Measurements from ENCODE around the gene WDR36. TPM values are rescaled to one million over a fixed set of nuclear protein-coding genes. Genes with fewer than 3 reads are reported as not detected.

WDR36 gene
- total RNA-seq, 1 experiment from 2014 or later, result 52.3 TPM

GRCh38 chr5:111119221-111119620 is 27.1 kb downstream of the WDR36 start:
- ChIA-PET CTCF (interaction anchor here (1.2 kb wide), 1 partner anchor 116 kb away, joined by 4 read pairs; no protein-coding TSS in a partner anchor), POLR2A (no interaction called here)
- Mint-ChIP-seq H3K27ac (ENCODE audit: low read depth, unreplicated experiment) (no peak overlapping the region), H3K36me3 (ENCODE audit: insufficient read depth, unreplicated experiment) (peaks cover 80% of the 10 kb centered on the region), H3K4me1 (ENCODE audit: insufficient read depth, unreplicated experiment) (no peaks in the 10 kb centered on the region), H3K9me3 (ENCODE audit: unreplicated experiment) (no peaks in the 10 kb centered on the region), H3K4me3 (ENCODE audit: unreplicated experiment) (no peak overlapping the region), H3K27me3 (ENCODE audit: insufficient read depth, unreplicated experiment) (no peaks in the 10 kb centered on the region)
- intact Hi-C loops (cut with micrococcal nuclease), result no loop called here
- DNase-seq (ENCODE audit: unreplicated experiment), result no peak
- TF ChIP-seq, protein P1, sequence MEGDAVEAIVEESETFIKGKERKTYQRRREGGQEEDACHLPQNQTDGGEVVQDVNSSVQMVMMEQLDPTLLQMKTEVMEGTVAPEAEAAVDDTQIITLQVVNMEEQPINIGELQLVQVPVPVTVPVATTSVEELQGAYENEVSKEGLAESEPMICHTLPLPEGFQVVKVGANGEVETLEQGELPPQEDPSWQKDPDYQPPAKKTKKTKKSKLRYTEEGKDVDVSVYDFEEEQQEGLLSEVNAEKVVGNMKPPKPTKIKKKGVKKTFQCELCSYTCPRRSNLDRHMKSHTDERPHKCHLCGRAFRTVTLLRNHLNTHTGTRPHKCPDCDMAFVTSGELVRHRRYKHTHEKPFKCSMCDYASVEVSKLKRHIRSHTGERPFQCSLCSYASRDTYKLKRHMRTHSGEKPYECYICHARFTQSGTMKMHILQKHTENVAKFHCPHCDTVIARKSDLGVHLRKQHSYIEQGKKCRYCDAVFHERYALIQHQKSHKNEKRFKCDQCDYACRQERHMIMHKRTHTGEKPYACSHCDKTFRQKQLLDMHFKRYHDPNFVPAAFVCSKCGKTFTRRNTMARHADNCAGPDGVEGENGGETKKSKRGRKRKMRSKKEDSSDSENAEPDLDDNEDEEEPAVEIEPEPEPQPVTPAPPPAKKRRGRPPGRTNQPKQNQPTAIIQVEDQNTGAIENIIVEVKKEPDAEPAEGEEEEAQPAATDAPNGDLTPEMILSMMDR (IDR thresholded peaks at IDR 0.05; ENCODE audit: unreplicated experiment), result no peak
- no TSS peak for BruUV-seq (replicated peaks)

DNA sequence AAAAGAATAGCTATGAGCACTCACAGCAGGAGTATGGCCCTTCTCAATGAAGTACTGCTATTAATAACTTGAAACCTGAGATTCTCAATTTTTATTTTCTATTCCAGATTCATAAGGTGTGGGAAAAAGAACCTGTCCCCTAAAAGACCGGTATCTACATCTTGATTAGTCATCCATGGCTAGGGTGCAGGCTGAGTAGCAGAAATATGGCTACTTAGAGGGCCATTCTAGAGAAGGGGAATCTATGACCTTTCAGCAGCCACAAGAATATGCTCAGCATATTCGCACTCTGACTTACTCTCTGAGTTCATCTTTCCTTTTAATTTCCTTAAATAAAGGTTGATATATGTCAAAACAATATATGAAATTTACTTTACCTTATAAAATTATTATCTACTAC is 27.7 kb downstream of the WDR36 start:
- CTCF ChIA-PET, result no interaction called here
- H3K4me3 Mint-ChIP-seq (ENCODE audit: unreplicated experiment), result no peak overlapping the region
- peaks cover 74% of the 10 kb centered on the region for H3K36me3 Mint-ChIP-seq (ENCODE audit: insufficient read depth, unreplicated experiment)
- intact Hi-C loops (cut with micrococcal nuclease), result no loop called here
- TF ChIP-seq, protein P1 (IDR thresholded peaks at IDR 0.05; ENCODE audit: unreplicated experiment), result no peak
- no peaks in the 10 kb centered on the region for H3K9me3 Mint-ChIP-seq (ENCODE audit: unreplicated experiment)
- no peak overlapping the region for H3K27ac Mint-ChIP-seq (ENCODE audit: low read depth, unreplicated experiment)
- POLR2A ChIA-PET, result no interaction called here
- no TSS peak for BruUV-seq (replicated peaks)
- H3K4me1 Mint-ChIP-seq (ENCODE audit: insufficient read depth, unreplicated experiment), result no peaks in the 10 kb centered on the region
- DNase-seq (ENCODE audit: unreplicated experiment), result no peak
- H3K27me3 Mint-ChIP-seq (ENCODE audit: insufficient read depth, unreplicated experiment), result no peaks in the 10 kb centered on the region

GRCh38 chr5:111120911-111121310 is 28.8 kb downstream of the WDR36 start:
- ChIA-PET CTCF (no interaction called here), POLR2A (no interaction called here)
- H3K27ac Mint-ChIP-seq (ENCODE audit: low read depth, unreplicated experiment), result no peak overlapping the region
- H3K4me1 Mint-ChIP-seq (ENCODE audit: insufficient read depth, unreplicated experiment), result no peaks in the 10 kb centered on the region
- H3K27me3 Mint-ChIP-seq (ENCODE audit: insufficient read depth, unreplicated experiment), result no peaks in the 10 kb centered on the region
- no peaks in the 10 kb centered on the region for H3K9me3 Mint-ChIP-seq (ENCODE audit: unreplicated experiment)
- TF ChIP-seq, protein P1 (IDR thresholded peaks at IDR 0.05; ENCODE audit: unreplicated experiment), result no peak
- DNase-seq (ENCODE audit: unreplicated experiment), result no peak
- BruUV-seq (replicated peaks), result no TSS peak
- H3K4me3 Mint-ChIP-seq (ENCODE audit: unreplicated experiment), result no peak overlapping the region
- intact Hi-C loops (cut with micrococcal nuclease), result no loop called here
- peaks cover 83% of the 10 kb centered on the region for H3K36me3 Mint-ChIP-seq (ENCODE audit: insufficient read depth, unreplicated experiment)

DNA sequence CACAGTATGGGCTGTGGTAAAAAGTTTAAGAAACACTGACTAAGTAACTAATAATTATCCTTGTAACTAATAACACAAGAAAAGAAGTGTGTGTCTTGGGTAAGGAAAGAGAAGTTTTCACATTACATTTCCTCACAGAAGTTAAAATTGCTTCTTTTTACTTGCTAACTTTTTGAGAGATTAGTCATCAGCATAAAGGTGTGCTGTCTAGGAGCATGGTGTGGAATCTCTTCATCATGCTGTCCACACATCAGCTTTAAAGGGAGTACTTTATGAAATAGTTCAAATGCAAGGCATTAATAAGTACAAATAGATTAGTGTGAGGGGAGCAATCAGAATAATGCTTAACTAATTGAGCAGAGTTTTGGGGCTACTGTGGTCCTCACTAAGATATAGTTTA is 29.8 kb downstream of the WDR36 start:
- no peak for DNase-seq (ENCODE audit: unreplicated experiment)

More for the DNA sequence above, 29.8 kb downstream of the WDR36 start:
- Mint-ChIP-seq H3K9me3 (ENCODE audit: unreplicated experiment) (no peaks in the 10 kb centered on the region), H3K4me1 (ENCODE audit: insufficient read depth, unreplicated experiment) (no peaks in the 10 kb centered on the region), H3K27ac (ENCODE audit: low read depth, unreplicated experiment) (no peak overlapping the region), H3K27me3 (ENCODE audit: insufficient read depth, unreplicated experiment) (no peaks in the 10 kb centered on the region), H3K36me3 (ENCODE audit: insufficient read depth, unreplicated experiment) (peaks cover 85% of the 10 kb centered on the region), H3K4me3 (ENCODE audit: unreplicated experiment) (no peak overlapping the region)
- CTCF ChIA-PET, result no interaction called here
- intact Hi-C loops (cut with micrococcal nuclease), result no loop called here
- POLR2A ChIA-PET, result interaction anchor here (0.5 kb wide), 1 partner anchor 377 kb away, joined by 4 read pairs; no protein-coding TSS in a partner anchor
- TF ChIP-seq, protein P1 (IDR thresholded peaks at IDR 0.05; ENCODE audit: unreplicated experiment), result no peak
- no TSS peak for BruUV-seq (replicated peaks)

Data from MCF 10A (cell line).